ENCODE data around the gene INTS1. TPM values are rescaled to one million over a fixed set of nuclear protein-coding genes. Genes with fewer than 3 reads are reported as not detected.

Gene INTS1
- total RNA-seq, 1 donor from 2014 or later: 163 TPM

GRCh38 chr7:1532456-1533254 is 28.5 kb upstream of the INTS1 start:
- Mint-ChIP-seq H3K36me3 (no peaks in the 10 kb centered on the region), H3K4me1 (peaks cover 48% of the 10 kb centered on the region), H3K27ac (peak overlapping the region; percentile 95), H3K4me3 (peak overlapping the region; percentile 80), H3K27me3 (ENCODE audit: low read depth) (peaks cover 3% of the 10 kb centered on the region), H3K9me3 (no peaks in the 10 kb centered on the region)
- TF ChIP-seq CTCF (IDR thresholded peaks at IDR 0.05; ENCODE audit: unreplicated experiment): no peak
- no peak for DNase-seq (ENCODE audit: low spot score in 2 of 2, unreplicated experiment in 2 of 2)

GRCh38 chr7:1531979-1532455 is 27.8 kb upstream of the INTS1 start:
- Mint-ChIP-seq H3K36me3 (no peaks in the 10 kb centered on the region), H3K27me3 (ENCODE audit: low read depth) (peaks cover 3% of the 10 kb centered on the region), H3K4me1 (peaks cover 44% of the 10 kb centered on the region), H3K27ac (peak overlapping the region; percentile 95), H3K9me3 (no peaks in the 10 kb centered on the region), H3K4me3 (peak overlapping the region; percentile 80)
- TF ChIP-seq CTCF (IDR thresholded peaks at IDR 0.05; ENCODE audit: unreplicated experiment): no peak
- no peak for DNase-seq (ENCODE audit: low spot score in 2 of 2, unreplicated experiment in 2 of 2)

- peak overlapping the region; percentile 80 for H3K4me3 Mint-ChIP-seq
- H3K27ac Mint-ChIP-seq: peak overlapping the region; percentile 95
- no peaks in the 10 kb centered on the region for H3K36me3 Mint-ChIP-seq
- TF ChIP-seq CTCF (IDR thresholded peaks at IDR 0.05; ENCODE audit: unreplicated experiment): no peak
- H3K4me1 Mint-ChIP-seq: peaks cover 43% of the 10 kb centered on the region
- no peaks in the 10 kb centered on the region for H3K9me3 Mint-ChIP-seq
- peaks cover 7% of the 10 kb centered on the region for H3K27me3 Mint-ChIP-seq (ENCODE audit: low read depth)
- no peak for DNase-seq (ENCODE audit: low spot score in 2 of 2, unreplicated experiment in 2 of 2)
Measured at GRCh38 chr7:1531263-1531978, 27.2 kb upstream of the INTS1 start.

GRCh38 chr7:1530946-1531262 is 26.7 kb upstream of the INTS1 start:
- Mint-ChIP-seq H3K27ac (no peak overlapping the region), H3K27me3 (ENCODE audit: low read depth) (peaks cover 7% of the 10 kb centered on the region), H3K4me3 (no peak overlapping the region), H3K4me1 (peaks cover 39% of the 10 kb centered on the region), H3K36me3 (no peaks in the 10 kb centered on the region), H3K9me3 (no peaks in the 10 kb centered on the region)
- DNase-seq (ENCODE audit: low spot score in 2 of 2, unreplicated experiment in 2 of 2): no peak
- TF ChIP-seq CTCF (IDR thresholded peaks at IDR 0.05; ENCODE audit: unreplicated experiment): no peak

GRCh38 chr7:1529383-1530116 is 25.4 kb upstream of the INTS1 start:
- H3K27me3 Mint-ChIP-seq (ENCODE audit: low read depth): peaks cover 7% of the 10 kb centered on the region
- no peaks in the 10 kb centered on the region for H3K36me3 Mint-ChIP-seq
- no peaks in the 10 kb centered on the region for H3K9me3 Mint-ChIP-seq
- H3K27ac Mint-ChIP-seq: no peak overlapping the region
- peaks cover 33% of the 10 kb centered on the region for H3K4me1 Mint-ChIP-seq
- DNase-seq (ENCODE audit: low spot score in 2 of 2, unreplicated experiment in 2 of 2): no peak
- H3K4me3 Mint-ChIP-seq: peak overlapping the region; percentile 64
- no peak for TF ChIP-seq CTCF (IDR thresholded peaks at IDR 0.05; ENCODE audit: unreplicated experiment)
